Smooth muscle cell (in vitro differentiated cells): Measurements from ENCODE around the gene ACADVL. TPM values are rescaled to one million over a fixed set of nuclear protein-coding genes. Genes with fewer than 3 reads are reported as not detected.
A peak's percentile ranks its signal among the peaks of the same experiment; 100 is the strongest.

Experiments
- DNase-seq: peaks from one replicate; lab custom pipeline; 2025; ENCODE audit not compliant: unreplicated experiment; lab: John Stamatoyannopoulos, UW
- H2AFZ ChIP-seq: fragments of 200-600 bp; sonication (generic); 2 replicates; pipeline ENCODE4 v1.6.0; 2016; ENCODE audit warnings: antibody characterized with exemption, low read depth, mild to moderate bottlenecking
- H3F3A ChIP-seq: fragments of 200-600 bp; sonication (generic); 2 replicates; pipeline ENCODE4 v1.6.0; 2017; ENCODE audit warnings: antibody characterized with exemption, low read depth
- H3K27ac ChIP-seq: fragments of 200-600 bp; sonication (generic); 2 replicates; pipeline ENCODE4 v1.5.1; 2016; ENCODE audit warnings: low read depth, mild to moderate bottlenecking
- H3K27me3 ChIP-seq: fragments of 200-600 bp; sonication (generic); 2 replicates; pipeline ENCODE4 v1.6.1; 2016; ENCODE audit warnings: low read depth, mild to moderate bottlenecking
- H3K36me3 ChIP-seq: fragments of 200-600 bp; sonication (generic); 2 replicates; pipeline ENCODE4 v1.5.1; 2016; ENCODE audit warnings: low read depth
- H3K4me1 ChIP-seq: fragments of 200-600 bp; sonication (generic); 2 replicates; pipeline ENCODE4 v1.5.1; 2016; ENCODE audit warnings: low read depth
- H3K4me2 ChIP-seq: fragments of 200-600 bp; sonication (generic); 2 replicates; pipeline ENCODE4 v1.6.0; 2016; ENCODE audit warnings: mild to moderate bottlenecking
- H3K4me3 ChIP-seq: fragments of 200-600 bp; sonication (generic); 2 replicates; pipeline ENCODE4 v1.5.1; 2016; ENCODE audit warnings: mild to moderate bottlenecking
- H3K79me2 ChIP-seq: fragments of 200-600 bp; sonication (generic); 2 replicates; pipeline ENCODE4 v1.6.0; 2016; ENCODE audit warnings: low read depth, mild to moderate bottlenecking
- H3K9ac ChIP-seq: fragments of 200-600 bp; sonication (generic); 2 replicates; pipeline ENCODE4 v1.6.0; 2016; ENCODE audit warnings: low read depth
- H3K9me3 ChIP-seq: fragments of 200-600 bp; sonication (generic); replicated peaks from 2 replicates; pipeline ENCODE4 v1.5.1; 2016; ENCODE audit warnings: low read depth
- H4K20me1 ChIP-seq: fragments of 200-600 bp; sonication (generic); 2 replicates; pipeline ENCODE4 v1.6.0; 2016; ENCODE audit warnings: low read depth
- WGBS: methylation state at CpG from one replicate; pipeline ENCODE4 v1.1.7; 2016; ENCODE audit warnings: low lambda C conversion rate; 5-methylcytosine and 5-hydroxymethylcytosine counted together
- polyA plus RNA-seq: library from polyadenylated mRNA; unstranded; fragments of >200 nt; fragmentation: Nextera tagmentation; extraction: Ambion mirVana; gene quantifications from 2 replicates; pipeline ENCODE4 v1.2.1, GENCODE V29; 2016
- total RNA-seq: library from RNA; depleted of rRNA; stranded (reverse); fragments of >200 nt; gene quantifications from 2 replicates; pipeline ENCODE4 v1.2.3, GENCODE V29; 2014
- TF ChIP-seq, protein P1 (sequence below): fragments of 200-600 bp; sonication (generic); IDR thresholded peaks from 2 replicates; pipeline ENCODE4 v1.5.1; 2017; ENCODE audit warnings: borderline replicate concordance, mild to moderate bottlenecking, antibody characterized with exemption; ENCODE audit not compliant: insufficient read depth, poor library complexity, severe bottlenecking

The ACADVL gene
- total and polyA plus RNA-seq, 2 experiments from 2014 or later = 185 to 331 TPM

DNA sequence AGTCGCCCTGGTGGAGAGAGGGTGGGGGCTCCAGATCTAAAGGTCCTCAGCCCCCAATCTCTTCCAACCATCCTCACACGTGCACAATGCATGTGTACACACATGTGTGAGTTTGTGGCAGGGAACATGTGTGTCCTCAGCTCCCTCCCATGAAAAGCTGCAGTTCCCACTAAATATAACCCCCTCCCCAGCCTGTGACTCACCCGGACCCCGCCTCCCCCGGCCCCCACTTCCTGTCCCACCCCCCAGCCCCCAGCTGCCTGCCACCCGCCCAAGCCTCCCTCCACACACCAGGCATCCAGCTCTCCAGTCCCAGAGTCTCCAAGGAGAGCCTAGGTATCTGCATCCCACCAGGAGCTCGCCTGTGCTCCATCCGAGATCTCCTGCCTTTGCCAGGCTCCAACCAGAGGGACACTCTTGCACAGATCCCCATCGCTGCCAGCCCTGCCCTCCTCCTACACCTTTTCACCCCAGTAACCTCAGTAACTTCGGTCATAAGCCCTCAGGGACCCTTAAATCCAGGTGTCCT, 4.0 kb upstream of the ACADVL start:
- peaks cover 40% of the 10 kb centered on the region for H3K79me2 ChIP-seq
- no peaks in the 10 kb centered on the region for H3K9me3 ChIP-seq
- no peak for DNase-seq
- H3K4me2 ChIP-seq = peak overlapping the region; percentile 96
- WGBS = 12% methylated on average over 6 of the region's 10 CpGs
- no peaks in the 10 kb centered on the region for H3K27me3 ChIP-seq
- H3K4me1 ChIP-seq = peaks cover 54% of the 10 kb centered on the region
- H3K27ac ChIP-seq = peak overlapping the region; percentile 88
- peaks cover 24% of the 10 kb centered on the region for H3F3A ChIP-seq
- TF ChIP-seq, protein P1, sequence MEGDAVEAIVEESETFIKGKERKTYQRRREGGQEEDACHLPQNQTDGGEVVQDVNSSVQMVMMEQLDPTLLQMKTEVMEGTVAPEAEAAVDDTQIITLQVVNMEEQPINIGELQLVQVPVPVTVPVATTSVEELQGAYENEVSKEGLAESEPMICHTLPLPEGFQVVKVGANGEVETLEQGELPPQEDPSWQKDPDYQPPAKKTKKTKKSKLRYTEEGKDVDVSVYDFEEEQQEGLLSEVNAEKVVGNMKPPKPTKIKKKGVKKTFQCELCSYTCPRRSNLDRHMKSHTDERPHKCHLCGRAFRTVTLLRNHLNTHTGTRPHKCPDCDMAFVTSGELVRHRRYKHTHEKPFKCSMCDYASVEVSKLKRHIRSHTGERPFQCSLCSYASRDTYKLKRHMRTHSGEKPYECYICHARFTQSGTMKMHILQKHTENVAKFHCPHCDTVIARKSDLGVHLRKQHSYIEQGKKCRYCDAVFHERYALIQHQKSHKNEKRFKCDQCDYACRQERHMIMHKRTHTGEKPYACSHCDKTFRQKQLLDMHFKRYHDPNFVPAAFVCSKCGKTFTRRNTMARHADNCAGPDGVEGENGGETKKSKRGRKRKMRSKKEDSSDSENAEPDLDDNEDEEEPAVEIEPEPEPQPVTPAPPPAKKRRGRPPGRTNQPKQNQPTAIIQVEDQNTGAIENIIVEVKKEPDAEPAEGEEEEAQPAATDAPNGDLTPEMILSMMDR = no peak
- H3K36me3 ChIP-seq = no peaks in the 10 kb centered on the region
- peak overlapping the region; percentile 72 for H3K4me3 ChIP-seq
- H2AFZ ChIP-seq = no peak overlapping the region
- H4K20me1 ChIP-seq = peaks cover 59% of the 10 kb centered on the region
- no peak overlapping the region for H3K9ac ChIP-seq

DNA sequence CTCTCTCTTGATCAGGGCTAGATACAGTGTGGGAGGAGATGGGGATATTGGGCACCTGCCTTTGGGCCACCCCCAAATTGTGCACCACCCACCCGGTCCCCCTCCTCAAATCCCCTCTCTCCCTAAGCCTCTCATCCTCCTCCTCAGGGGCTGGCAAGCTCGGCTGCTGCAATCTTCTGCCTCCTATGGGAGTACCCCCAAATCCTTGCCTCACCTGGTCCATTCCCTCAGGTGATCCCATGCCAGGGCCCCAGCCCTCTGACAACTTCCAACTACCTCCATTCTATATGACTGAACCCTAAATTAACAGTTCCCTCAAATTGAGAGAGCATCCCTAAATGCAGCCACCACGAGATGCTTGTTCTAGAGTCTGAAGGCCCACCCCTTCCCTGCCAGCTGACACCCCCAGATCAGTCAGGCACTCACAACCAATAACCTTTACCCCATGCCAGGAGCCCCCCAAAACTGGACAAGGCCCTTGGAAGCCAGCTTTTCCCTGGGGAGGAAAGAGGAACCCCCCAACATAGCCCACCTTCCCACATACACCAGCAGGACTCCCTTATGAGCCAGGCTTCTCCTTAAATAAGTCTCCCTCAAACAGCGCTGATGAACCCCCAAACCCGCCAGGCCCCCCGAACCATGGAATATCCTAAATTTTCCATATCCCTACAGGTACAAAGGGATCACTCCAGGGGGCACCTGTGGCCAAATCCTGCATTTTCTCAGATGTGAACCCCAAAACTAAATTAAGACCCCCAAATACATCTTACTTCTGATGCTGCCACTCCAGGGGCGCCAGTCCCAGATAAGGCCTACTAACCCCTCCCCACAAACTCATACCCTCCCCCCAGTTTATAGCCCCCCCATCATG, 3.3 kb upstream of the ACADVL start:
- H3K27ac ChIP-seq = peak overlapping the region; percentile 65
- H2AFZ ChIP-seq = no peak overlapping the region
- peaks cover 37% of the 10 kb centered on the region for H3K79me2 ChIP-seq
- H3K9ac ChIP-seq = peak overlapping the region; percentile 76
- no peaks in the 10 kb centered on the region for H3K36me3 ChIP-seq
- H3K27me3 ChIP-seq = no peaks in the 10 kb centered on the region
- TF ChIP-seq, protein P1 = no peak
- peak overlapping the region; percentile 96 for H3K4me2 ChIP-seq
- H3K4me1 ChIP-seq = peaks cover 51% of the 10 kb centered on the region
- 21% methylated on average over 7 of the region's 7 CpGs for WGBS
- peaks cover 59% of the 10 kb centered on the region for H4K20me1 ChIP-seq
- no peak for DNase-seq
- H3K4me3 ChIP-seq = peak overlapping the region; percentile 72
- H3F3A ChIP-seq = peaks cover 28% of the 10 kb centered on the region
- no peaks in the 10 kb centered on the region for H3K9me3 ChIP-seq

DNA sequence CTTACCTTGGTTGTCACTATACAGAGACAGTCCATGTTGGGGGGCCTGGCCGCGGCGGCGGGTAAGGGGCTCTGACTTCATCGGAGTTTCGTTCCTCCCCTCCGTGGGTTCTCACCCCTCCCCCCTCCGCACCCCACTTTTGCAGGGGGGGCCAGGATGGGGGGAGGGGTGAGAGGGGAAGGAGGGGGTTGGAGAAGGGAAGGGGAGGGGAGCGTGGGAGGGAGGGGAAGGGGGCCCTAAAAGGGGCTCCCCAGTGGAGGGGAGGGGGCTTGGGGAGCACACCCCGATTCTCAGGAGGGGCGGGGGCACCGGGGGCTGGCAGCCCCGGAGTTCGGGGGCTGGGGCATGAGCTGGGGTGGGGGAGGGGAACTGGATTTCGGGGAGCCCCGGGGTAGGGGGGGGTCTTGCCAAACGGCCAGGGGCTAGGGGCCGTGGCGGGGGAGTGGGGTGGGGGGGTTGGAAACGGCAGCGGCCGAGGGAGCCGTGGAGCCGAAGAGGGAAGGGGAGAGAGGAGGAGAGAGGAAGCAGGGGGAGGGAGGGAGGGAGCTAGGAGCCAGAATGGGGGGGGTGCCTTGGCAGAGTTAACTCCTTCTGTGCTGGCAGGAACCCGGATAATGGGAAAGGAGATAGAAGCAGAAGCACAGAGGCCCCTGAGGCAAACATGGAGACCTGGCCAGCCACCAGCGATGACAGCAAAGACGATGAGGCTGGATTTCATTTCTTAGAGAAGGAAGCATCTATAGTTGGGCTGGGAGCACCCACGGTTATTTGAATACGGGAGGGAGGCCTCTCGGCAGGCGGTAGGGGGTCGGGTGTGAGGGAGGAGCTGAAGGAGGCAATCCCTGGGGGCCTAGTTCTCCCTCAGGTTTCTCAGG, 2.4 kb upstream of the ACADVL start:
- no peak for DNase-seq
- no peaks in the 10 kb centered on the region for H3K36me3 ChIP-seq
- peaks cover 28% of the 10 kb centered on the region for H3F3A ChIP-seq
- TF ChIP-seq, protein P1 = no peak
- H3K9me3 ChIP-seq = no peaks in the 10 kb centered on the region
- 5% methylated on average over 11 of the region's 32 CpGs for WGBS
- H3K4me3 ChIP-seq = peak overlapping the region; percentile 72
- H4K20me1 ChIP-seq = peaks cover 59% of the 10 kb centered on the region
- no peaks in the 10 kb centered on the region for H3K27me3 ChIP-seq
- H3K4me2 ChIP-seq = peak overlapping the region; percentile 96
- H3K9ac ChIP-seq = peak overlapping the region; percentile 76
- H3K27ac ChIP-seq = peak overlapping the region; percentile 95
- H3K79me2 ChIP-seq = peaks cover 29% of the 10 kb centered on the region
- no peak overlapping the region for H2AFZ ChIP-seq
- H3K4me1 ChIP-seq = peaks cover 45% of the 10 kb centered on the region
